ENCODE data around the gene CORO1A.

Gene CORO1A

GRCh38 chr16:30183233-30184095, at the start of gene CORO1A:
Gene CORO1A (plus strand): TSS chr16:30183602. CDS start chr16:30185210, 1,608 bp downstream.
- Histone ChIP-seq H3K27me3 (ENCODE audit: insufficient read depth, low read depth, severe bottlenecking) (no peaks in the 10 kb centered on the region), H3K4me3 (ENCODE audit: low read depth, low read length) (peak within 1 kb of the TSS; percentile 49), H3K36me3 (peaks cover 5% of the 10 kb centered on the region; the same call in 1 of the 2 replicates), H3K27ac (peak within 1 kb of the TSS; percentile 70), H3K9me3 (ENCODE audit: severe bottlenecking) (no peaks in the 10 kb centered on the region)
- peak; percentile 87 for DNase-seq
- TF ChIP-seq CTCF (IDR thresholded peaks at IDR 0.05; ENCODE audit: low read depth, low read length): no peak

DNA sequence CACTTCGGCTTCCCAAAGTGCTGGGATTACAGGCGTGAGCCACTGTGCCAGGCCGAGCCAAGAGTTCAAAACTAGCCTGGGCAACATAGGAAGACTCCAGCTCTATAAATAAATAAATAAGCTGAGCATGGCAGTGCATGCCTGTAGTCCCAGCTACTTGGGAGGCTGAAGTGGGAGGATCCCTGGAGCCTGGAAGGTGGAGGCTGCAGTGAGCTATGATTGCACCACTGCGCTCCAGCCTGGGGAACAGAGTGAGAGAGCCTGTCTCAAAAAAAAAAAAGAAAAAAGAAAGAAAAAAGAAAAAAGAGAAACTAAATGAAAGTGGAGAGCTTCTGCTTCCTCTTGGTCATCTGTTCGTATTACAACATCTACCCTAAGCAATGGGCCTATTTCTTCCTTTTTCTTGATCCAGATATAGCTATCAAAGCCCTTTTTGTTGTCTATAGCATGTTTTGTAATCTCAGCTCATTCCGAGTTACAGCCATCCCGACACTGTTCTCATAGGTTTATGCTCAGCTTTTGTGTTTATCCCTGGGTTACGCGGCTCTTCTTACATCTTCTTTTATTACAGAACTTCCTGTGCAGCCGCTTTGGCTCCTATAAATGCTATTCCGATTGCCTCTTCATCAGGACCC, 46.3 kb upstream of the CORO1A start:
- no peak for DNase-seq
- Histone ChIP-seq H3K36me3 (no peaks in the 10 kb centered on the region), H3K4me3 (ENCODE audit: low read depth, low read length) (no peak overlapping the region), H3K27ac (no peak overlapping the region), H3K9me3 (ENCODE audit: severe bottlenecking) (peaks cover 2% of the 10 kb centered on the region), H3K27me3 (ENCODE audit: insufficient read depth, low read depth, severe bottlenecking) (no peaks in the 10 kb centered on the region)
- no peak for TF ChIP-seq CTCF (IDR thresholded peaks at IDR 0.05; ENCODE audit: low read depth, low read length)

- Histone ChIP-seq H3K27me3 (ENCODE audit: insufficient read depth, low read depth, severe bottlenecking) (no peaks in the 10 kb centered on the region), H3K4me3 (ENCODE audit: low read depth, low read length) (no peak overlapping the region), H3K9me3 (ENCODE audit: severe bottlenecking) (peaks cover 2% of the 10 kb centered on the region), H3K27ac (no peak overlapping the region), H3K36me3 (no peaks in the 10 kb centered on the region)
- no peak for TF ChIP-seq CTCF (IDR thresholded peaks at IDR 0.05; ENCODE audit: low read depth, low read length)
- peak; percentile 56 for DNase-seq
Observed at GRCh38 chr16:30137897-30138296, 45.5 kb upstream of the CORO1A start.

- DNase-seq: no peak
- Histone ChIP-seq H3K27ac (no peak overlapping the region), H3K36me3 (no peaks in the 10 kb centered on the region), H3K27me3 (ENCODE audit: insufficient read depth, low read depth, severe bottlenecking) (no peaks in the 10 kb centered on the region), H3K9me3 (ENCODE audit: severe bottlenecking) (no peaks in the 10 kb centered on the region), H3K4me3 (ENCODE audit: low read depth, low read length) (no peak overlapping the region)
- TF ChIP-seq CTCF (IDR thresholded peaks at IDR 0.05; ENCODE audit: low read depth, low read length): no peak
Observed at GRCh38 chr16:30139583-30140481, 43.6 kb upstream of the CORO1A start.

DNA sequence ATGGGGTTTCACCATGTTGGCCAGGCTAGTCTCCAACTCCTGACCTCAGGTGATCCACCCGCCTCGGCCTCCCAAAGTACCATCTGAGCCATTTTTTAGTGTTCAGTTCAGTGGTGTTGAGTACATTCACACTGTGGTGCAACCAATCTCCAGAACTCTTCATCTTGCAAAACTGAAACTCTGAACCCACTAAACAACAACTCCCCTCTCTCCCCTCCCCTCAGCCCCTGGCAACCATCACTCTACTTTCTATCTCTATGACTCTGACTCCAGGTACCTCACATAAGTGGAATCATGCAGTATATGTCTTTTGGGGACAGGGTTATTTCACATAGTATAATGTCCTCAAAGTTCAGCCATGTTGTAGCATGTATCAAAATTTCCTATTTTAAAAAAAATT, 41.7 kb upstream of the CORO1A start:
- TF ChIP-seq CTCF (IDR thresholded peaks at IDR 0.05; ENCODE audit: low read depth, low read length): no peak
- Histone ChIP-seq H3K9me3 (ENCODE audit: severe bottlenecking) (no peaks in the 10 kb centered on the region), H3K36me3 (no peaks in the 10 kb centered on the region), H3K4me3 (ENCODE audit: low read depth, low read length) (no peak overlapping the region), H3K27me3 (ENCODE audit: insufficient read depth, low read depth, severe bottlenecking) (no peaks in the 10 kb centered on the region), H3K27ac (no peak overlapping the region)
- no peak for DNase-seq

Measured in WERI-Rb-1 (cell line).